ENCODE measurements around the gene MSX1.

DNA sequence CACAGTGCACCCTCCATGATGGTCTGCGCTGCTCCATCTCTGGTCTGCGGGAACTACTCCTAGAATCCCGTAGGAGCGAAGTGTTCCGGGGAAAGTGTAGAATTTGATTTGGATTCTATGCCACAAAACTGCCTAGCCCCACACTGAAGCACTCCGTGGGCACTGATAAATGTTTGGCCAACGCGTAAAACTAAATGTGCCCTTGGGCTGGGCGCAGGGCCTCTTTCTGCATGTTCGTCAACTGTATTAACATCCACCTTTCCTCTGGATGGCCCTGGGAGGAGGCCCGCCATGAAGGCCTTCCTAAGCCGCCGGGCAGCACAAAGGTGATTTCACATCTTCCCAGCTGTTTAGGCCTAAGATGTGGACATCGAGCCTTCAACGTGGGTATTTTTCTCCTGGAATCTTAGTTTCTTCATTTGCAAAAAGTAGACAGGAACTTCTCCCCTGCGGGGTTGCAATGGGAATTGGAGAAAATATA is 2.6 kb downstream of the MSX1 start:
- TF ChIP-seq, protein P1, sequence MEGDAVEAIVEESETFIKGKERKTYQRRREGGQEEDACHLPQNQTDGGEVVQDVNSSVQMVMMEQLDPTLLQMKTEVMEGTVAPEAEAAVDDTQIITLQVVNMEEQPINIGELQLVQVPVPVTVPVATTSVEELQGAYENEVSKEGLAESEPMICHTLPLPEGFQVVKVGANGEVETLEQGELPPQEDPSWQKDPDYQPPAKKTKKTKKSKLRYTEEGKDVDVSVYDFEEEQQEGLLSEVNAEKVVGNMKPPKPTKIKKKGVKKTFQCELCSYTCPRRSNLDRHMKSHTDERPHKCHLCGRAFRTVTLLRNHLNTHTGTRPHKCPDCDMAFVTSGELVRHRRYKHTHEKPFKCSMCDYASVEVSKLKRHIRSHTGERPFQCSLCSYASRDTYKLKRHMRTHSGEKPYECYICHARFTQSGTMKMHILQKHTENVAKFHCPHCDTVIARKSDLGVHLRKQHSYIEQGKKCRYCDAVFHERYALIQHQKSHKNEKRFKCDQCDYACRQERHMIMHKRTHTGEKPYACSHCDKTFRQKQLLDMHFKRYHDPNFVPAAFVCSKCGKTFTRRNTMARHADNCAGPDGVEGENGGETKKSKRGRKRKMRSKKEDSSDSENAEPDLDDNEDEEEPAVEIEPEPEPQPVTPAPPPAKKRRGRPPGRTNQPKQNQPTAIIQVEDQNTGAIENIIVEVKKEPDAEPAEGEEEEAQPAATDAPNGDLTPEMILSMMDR (IDR thresholded peaks at IDR 0.05), result no peak
- TF ChIP-seq POLR2A (IDR thresholded peaks at IDR 0.05), result no peak

All from lower leg skin (tissue), 3 donors.